Caco-2 (cell line): Measurements from ENCODE around the gene NPAS3. TPM values are rescaled to one million over a fixed set of nuclear protein-coding genes. Genes with fewer than 3 reads are reported as not detected.

Source experiments
- BruUV-seq: library from RNA; stranded (reverse); fragments of 400-500 nt; replicated peaks from 2 replicates; lab custom pipeline; 2021; lab: Mats Ljungman, UMichigan
- CTCF ChIA-PET: fragments of 300-600 bp; sonication (Branson Sonifier 250); formaldehyde crosslinking; loops from one replicate; lab custom pipeline; 2022; ENCODE audit warnings: antibody characterized with exemption; lab: Charles Lee
- POLR2A ChIA-PET: fragments of 300-600 bp; sonication (Branson Sonifier 250); formaldehyde crosslinking; loops from one replicate; lab custom pipeline; 2022; ENCODE audit warnings: antibody characterized with exemption; lab: Charles Lee
- DNase-seq, 2 experiments: peaks; one replicate each; pipeline versions ENCODE4 v3.0.0 to v3.0.0-alpha.2; 2020 to 2022
- H3K27me3 ChIP-seq: replicated peaks from 2 replicates; pipeline ENCODE4 v1.6.0; 2011; ENCODE audit warnings: low read length; ENCODE audit not compliant: control insufficient read depth, insufficient read depth
- H3K36me3 ChIP-seq: 2 replicates; pipeline ENCODE4 v1.5.1; 2011; ENCODE audit warnings: low read length; ENCODE audit not compliant: control insufficient read depth, insufficient read depth
- H3K4me1 ChIP-seq: fragments of 250-450 bp; sonication (Bioruptor Pico); 2 replicates; pipeline ENCODE4 v1.5.1; 2020; ENCODE audit warnings: mild to moderate bottlenecking
- H3K4me3 ChIP-seq: 2 replicates; pipeline ENCODE4 v1.5.1; 2011; ENCODE audit warnings: low read depth, mild to moderate bottlenecking, control low read depth, low read length
- H3K9me3 ChIP-seq: fragments of 250-450 bp; sonication (Bioruptor Pico); 2 replicates; pipeline ENCODE4 v1.5.1; 2020; ENCODE audit warnings: mild to moderate bottlenecking, moderate library complexity
- H3K27ac Mint-ChIP-seq: one replicate; pipeline ENCODE4 v1.8.0; 2022; ENCODE audit warnings: mixed read lengths; ENCODE audit not compliant: unreplicated experiment
- H3K27me3 Mint-ChIP-seq: one replicate; pipeline ENCODE4 v1.8.0; 2022; ENCODE audit warnings: mixed read lengths; ENCODE audit not compliant: insufficient read depth, unreplicated experiment
- H3K36me3 Mint-ChIP-seq: one replicate; pipeline ENCODE4 v1.8.0; 2022; ENCODE audit warnings: mild to moderate bottlenecking, mixed read lengths; ENCODE audit not compliant: insufficient read depth, unreplicated experiment
- H3K4me1 Mint-ChIP-seq: one replicate; pipeline ENCODE4 v1.8.0; 2022; ENCODE audit warnings: low read depth, mixed read lengths; ENCODE audit not compliant: unreplicated experiment
- H3K4me3 Mint-ChIP-seq: one replicate; pipeline ENCODE4 v1.8.0; 2022; ENCODE audit warnings: mild to moderate bottlenecking, moderate library complexity, mixed read lengths; ENCODE audit not compliant: unreplicated experiment
- H3K9me3 Mint-ChIP-seq: one replicate; pipeline ENCODE4 v1.8.0; 2022; ENCODE audit warnings: mixed read lengths; ENCODE audit not compliant: unreplicated experiment
- CTCF ChIP-seq, 2 experiments: fragments of 200-600 bp in 1 of 2; IDR thresholded peaks; 1 replicate in 1 of 2; 2 replicates in 1 of 2; pipeline versions ENCODE4 v1.5.1 to v1.8.0; 2011 to 2022; ENCODE audit warnings: antibody characterized with exemption in 1 of 2, control low read depth in 1 of 2, inconsistent platforms in 1 of 2, low read depth in 1 of 2, low read length in 1 of 2, mild to moderate bottlenecking in 1 of 2, moderate library complexity in 1 of 2; ENCODE audit not compliant: insufficient read depth in 1 of 2, severe bottlenecking in 1 of 2, unreplicated experiment in 1 of 2
- intact Hi-C: fragments of 100-400 bp; cut with micrococcal nuclease; formaldehyde crosslinking; loops from one replicate; pipeline ENCODE4 v1.10.0; 2022; ENCODE audit not compliant: unreplicated experiment
- total RNA-seq: library from RNA; stranded (reverse); gene quantifications from 2 replicates; pipeline ENCODE4 v1.2.3, GENCODE V29; 2022

Gene NPAS3
- total RNA-seq, 1 experiment from 2014 or later: not detected

GRCh38 chr14:33375786-33376185, 437.1 kb downstream of the NPAS3 start:
- DNase-seq: no peak
- Histone ChIP-seq H3K4me1 (no peaks in the 10 kb centered on the region), H3K4me3 (no peak overlapping the region), H3K27me3 (no peaks in the 10 kb centered on the region), H3K9me3 (no peaks in the 10 kb centered on the region), H3K36me3 (no peaks in the 10 kb centered on the region)
- ChIA-PET POLR2A (no interaction called here), CTCF (no interaction called here)
- Mint-ChIP-seq H3K36me3 (no peaks in the 10 kb centered on the region), H3K4me1 (no peaks in the 10 kb centered on the region), H3K27ac (no peak overlapping the region), H3K4me3 (no peak overlapping the region), H3K9me3 (no peaks in the 10 kb centered on the region), H3K27me3 (peaks cover 8% of the 10 kb centered on the region)
- no TSS peak for BruUV-seq
- intact Hi-C loops: no loop called here
- no peak for TF ChIP-seq CTCF (IDR thresholded peaks at IDR 0.05; ENCODE audit: insufficient read depth in 1 of 2, low read depth in 1 of 2, low read length in 1 of 2, severe bottlenecking in 1 of 2, unreplicated experiment in 1 of 2)

- H3K4me3 Mint-ChIP-seq: no peak overlapping the region
- TF ChIP-seq CTCF (IDR thresholded peaks at IDR 0.05; ENCODE audit: insufficient read depth in 1 of 2, low read depth in 1 of 2, low read length in 1 of 2, severe bottlenecking in 1 of 2, unreplicated experiment in 1 of 2): no peak
- CTCF ChIA-PET: no interaction called here
- intact Hi-C loops: no loop called here
- Histone ChIP-seq H3K36me3 (no peaks in the 10 kb centered on the region), H3K4me3 (no peak overlapping the region), H3K9me3 (no peaks in the 10 kb centered on the region), H3K4me1 (no peaks in the 10 kb centered on the region), H3K27me3 (no peaks in the 10 kb centered on the region)
- no peaks in the 10 kb centered on the region for H3K4me1 Mint-ChIP-seq
- no peak for DNase-seq
- H3K27me3 Mint-ChIP-seq: peaks cover 10% of the 10 kb centered on the region
- no peak overlapping the region for H3K27ac Mint-ChIP-seq
- no peaks in the 10 kb centered on the region for H3K36me3 Mint-ChIP-seq
- POLR2A ChIA-PET: no interaction called here
- no peaks in the 10 kb centered on the region for H3K9me3 Mint-ChIP-seq
- no TSS peak for BruUV-seq
Measured at GRCh38 chr14:33376510-33376909, 437.8 kb downstream of the NPAS3 start.

- POLR2A ChIA-PET: no interaction called here
- no peaks in the 10 kb centered on the region for H3K9me3 Mint-ChIP-seq
- H3K4me3 Mint-ChIP-seq: no peak overlapping the region
- no peak overlapping the region for H3K27ac Mint-ChIP-seq
- no peaks in the 10 kb centered on the region for H3K36me3 Mint-ChIP-seq
- peaks cover 10% of the 10 kb centered on the region for H3K27me3 Mint-ChIP-seq
- Histone ChIP-seq H3K4me1 (no peaks in the 10 kb centered on the region), H3K36me3 (no peaks in the 10 kb centered on the region), H3K27me3 (no peaks in the 10 kb centered on the region), H3K4me3 (no peak overlapping the region), H3K9me3 (no peaks in the 10 kb centered on the region)
- no TSS peak for BruUV-seq
- DNase-seq: no peak
- intact Hi-C loops: no loop called here
- CTCF ChIA-PET: no interaction called here
- no peaks in the 10 kb centered on the region for H3K4me1 Mint-ChIP-seq
- TF ChIP-seq CTCF (IDR thresholded peaks at IDR 0.05; ENCODE audit: insufficient read depth in 1 of 2, low read depth in 1 of 2, low read length in 1 of 2, severe bottlenecking in 1 of 2, unreplicated experiment in 1 of 2): no peak
Measured at GRCh38 chr14:33377596-33378390, 439.1 kb downstream of the NPAS3 start.
